Measurements from ENCODE around the gene MX1.

The MX1 gene

GRCh38 chr21:41435706-41436105 is 9.7 kb downstream of the MX1 start:
- DNase-seq = no peak

- DNase-seq = no peak
These were observed 11.7 kb downstream of the MX1 start for GRCh38 chr21:41437729-41438128.

- no peak for DNase-seq
These were observed 12.5 kb downstream of the MX1 start for GRCh38 chr21:41438425-41439113.

- no peak for DNase-seq
These were observed 13.2 kb downstream of the MX1 start for GRCh38 chr21:41439248-41439647.

- no peak for DNase-seq
These were observed 15.5 kb downstream of the MX1 start for GRCh38 chr21:41441546-41441945.

- no peak for DNase-seq
These were observed 16.6 kb downstream of the MX1 start for GRCh38 chr21:41442481-41443186.

GRCh38 chr21:41443562-41443961 is 17.5 kb downstream of the MX1 start:
- no peak for DNase-seq

GRCh38 chr21:41444703-41445464 is 18.8 kb downstream of the MX1 start:
- DNase-seq = no peak

GRCh38 chr21:41445465-41445862 is 19.4 kb downstream of the MX1 start:
- DNase-seq = no peak

GRCh38 chr21:41446586-41446985 is 20.5 kb downstream of the MX1 start:
- DNase-seq = no peak

GRCh38 chr21:41447356-41447755 is 21.3 kb downstream of the MX1 start:
- DNase-seq = no peak

- no peak for DNase-seq
These were observed 23.6 kb downstream of the MX1 start for GRCh38 chr21:41449613-41450012.

GRCh38 chr21:41451753-41452676 is 26.0 kb downstream of the MX1 start:
- DNase-seq = no peak

GRCh38 chr21:41453198-41453597 is 27.2 kb downstream of the MX1 start:
- no peak for DNase-seq

- no peak for DNase-seq
These were observed 27.7 kb downstream of the MX1 start for GRCh38 chr21:41453761-41454160.

- DNase-seq = no peak
These were observed 32.1 kb downstream of the MX1 start for GRCh38 chr21:41458121-41458520.

- no peak for DNase-seq
These were observed 32.5 kb downstream of the MX1 start for GRCh38 chr21:41458559-41458958.

GRCh38 chr21:41459884-41460534 is 34.0 kb downstream of the MX1 start:
- DNase-seq = no peak

- peak; percentile 41 for DNase-seq
These were observed 34.8 kb downstream of the MX1 start for GRCh38 chr21:41460578-41461527.

- no peak for DNase-seq
These were observed 39.2 kb downstream of the MX1 start for GRCh38 chr21:41465176-41465781.

Measured in NCI-H510A treated with DMSO at 0.1 percent for 48 hours (cell line).